ENCODE data around the gene NCAPG2. TPM values are rescaled to one million over a fixed set of nuclear protein-coding genes. Genes with fewer than 3 reads are reported as not detected.
A peak's percentile ranks its signal among the peaks of the same experiment; 100 is the strongest.
"Not testable (repeated sequence)": the region's sequence is repeated elsewhere in the genome, so short reads cannot be mapped to it uniquely, and the experiment has no call there.

The NCAPG2 gene
- total and polyA plus RNA-seq, 4 experiments from 2014 or later, result 7.2 to 17.9 (median 13.9) TPM

DNA sequence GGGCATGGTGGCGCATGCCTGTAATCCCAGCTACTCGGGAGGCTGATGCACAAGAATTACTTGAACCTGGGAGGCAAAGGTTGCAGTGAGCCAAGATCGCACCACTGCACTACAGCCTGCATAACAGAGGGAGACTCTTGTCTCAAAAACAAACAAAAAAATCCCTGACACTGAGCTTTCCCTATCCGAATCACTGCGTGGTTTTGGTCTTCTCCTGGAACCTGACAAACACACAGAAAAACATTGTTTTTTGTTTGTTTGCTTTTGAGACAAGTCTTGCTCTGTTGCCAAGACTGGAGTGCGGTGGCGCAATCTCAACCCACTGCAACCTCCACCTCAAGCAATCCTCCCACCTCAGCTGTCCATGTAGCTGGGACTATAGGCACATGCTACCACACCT is 66.6 kb downstream of the NCAPG2 start:
- no peak for DNase-seq
- intact Hi-C loops (cut with micrococcal nuclease), result no loop called here
- H3K9me3 Mint-ChIP-seq, result no peaks in the 10 kb centered on the region
- Histone ChIP-seq H3K27ac (ENCODE audit: low read depth, low read length) (no peak overlapping the region), H3K4me1 (ENCODE audit: insufficient read depth, low read length) (no peaks in the 10 kb centered on the region), H3K36me3 (ENCODE audit: insufficient read depth, low read length) (peaks cover 3% of the 10 kb centered on the region), H3K27me3 (ENCODE audit: insufficient read depth, low read length) (no peaks in the 10 kb centered on the region), H3K4me3 (ENCODE audit: low read length in 2 of 2) (no peak overlapping the region), H3K9me3 (ENCODE audit: control insufficient read depth in 1 of 2, low read length in 2 of 2) (no peaks in the 10 kb centered on the region)
- H3K36me3 Mint-ChIP-seq, result peaks cover 13 to 16% of the 10 kb centered on the region in 2 donors
- no peak overlapping the region for H3K4me3 Mint-ChIP-seq
- CTCF ChIA-PET (ENCODE audit: partially characterized antibody), result no interaction called here
- H3K27me3 Mint-ChIP-seq, result no peaks in the 10 kb centered on the region
- H3K4me1 Mint-ChIP-seq, result peaks cover 0 to 2% (median under 1%) of the 10 kb centered on the region in 4 donors
- POLR2A ChIA-PET (ENCODE audit: partially characterized antibody), result no interaction called here
- H3K27ac Mint-ChIP-seq, result peak overlapping the region in 1 of 7 donors; percentile 27

- peaks cover 5 to 19% of the 10 kb centered on the region in 2 donors for H3K36me3 Mint-ChIP-seq
- Histone ChIP-seq H3K27me3 (ENCODE audit: insufficient read depth, low read length) (no peaks in the 10 kb centered on the region), H3K4me1 (ENCODE audit: insufficient read depth, low read length) (no peaks in the 10 kb centered on the region), H3K4me3 (ENCODE audit: low read length in 2 of 2) (no peak overlapping the region), H3K36me3 (ENCODE audit: insufficient read depth, low read length) (no peaks in the 10 kb centered on the region), H3K27ac (ENCODE audit: low read depth, low read length) (no peak overlapping the region), H3K9me3 (ENCODE audit: control insufficient read depth in 1 of 2, low read length in 2 of 2) (no peaks in the 10 kb centered on the region)
- intact Hi-C loops (cut with micrococcal nuclease), result no loop called here
- no peaks in the 10 kb centered on the region for H3K27me3 Mint-ChIP-seq
- CTCF ChIA-PET (ENCODE audit: partially characterized antibody), result no interaction called here
- no peaks in the 10 kb centered on the region for H3K4me1 Mint-ChIP-seq
- H3K27ac Mint-ChIP-seq, result peak overlapping the region in 2 of 7 donors; percentile 25 to 36
- no peak for DNase-seq
- H3K9me3 Mint-ChIP-seq, result no peaks in the 10 kb centered on the region
- POLR2A ChIA-PET (ENCODE audit: partially characterized antibody), result no interaction called here
- H3K4me3 Mint-ChIP-seq, result no peak overlapping the region
Observed at GRCh38 chr7:158633055-158633956, 71.3 kb downstream of the NCAPG2 start.

DNA sequence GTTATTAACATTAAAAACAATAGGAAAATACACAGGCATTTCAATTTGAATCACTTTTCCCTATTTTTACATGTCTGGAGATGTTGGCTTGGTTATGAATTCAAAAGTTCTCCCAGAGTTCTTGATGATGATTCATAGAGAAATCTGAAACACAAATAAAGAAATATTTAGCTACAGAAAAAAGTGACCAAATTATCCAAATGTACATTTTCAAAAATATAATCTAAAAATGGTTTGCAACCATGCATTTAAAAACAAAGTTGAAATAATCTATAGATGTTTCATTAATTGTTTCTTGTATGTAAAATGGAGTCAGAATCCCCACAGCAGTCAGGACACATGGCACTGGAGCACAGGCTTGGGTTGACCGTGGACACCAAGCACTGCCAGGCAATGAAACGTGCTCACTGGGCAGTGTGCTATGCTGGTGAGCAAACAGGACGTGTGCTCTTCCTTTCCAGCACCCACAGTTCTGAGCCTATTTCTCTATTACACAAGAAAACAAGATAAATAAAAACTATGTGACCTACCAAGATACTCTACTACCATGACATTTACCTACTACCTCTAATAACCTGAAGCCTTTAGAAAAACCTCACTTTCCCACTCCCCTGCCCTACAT is 72.9 kb downstream of the NCAPG2 start:
- Mint-ChIP-seq H3K27me3 (no peaks in the 10 kb centered on the region), H3K36me3 (peaks cover 11 to 27% of the 10 kb centered on the region in 2 donors), H3K27ac (no peak overlapping the region), H3K9me3 (no peaks in the 10 kb centered on the region), H3K4me1 (no peaks in the 10 kb centered on the region), H3K4me3 (no peak overlapping the region)
- intact Hi-C loops (cut with micrococcal nuclease), result no loop called here
- no peak overlapping the region for H3K27ac ChIP-seq (ENCODE audit: low read depth, low read length)
- H3K4me3 ChIP-seq (ENCODE audit: low read length in 2 of 2), result no peak overlapping the region
- DNase-seq, result no peak
- POLR2A ChIA-PET (ENCODE audit: partially characterized antibody), result no interaction called here
- CTCF ChIA-PET (ENCODE audit: partially characterized antibody), result no interaction called here
- no peaks in the 10 kb centered on the region for H3K9me3 ChIP-seq (ENCODE audit: control insufficient read depth in 1 of 2, low read length in 2 of 2)
- H3K27me3 ChIP-seq (ENCODE audit: insufficient read depth, low read length), result no peaks in the 10 kb centered on the region
- H3K4me1 ChIP-seq (ENCODE audit: insufficient read depth, low read length), result no peaks in the 10 kb centered on the region
- H3K36me3 ChIP-seq (ENCODE audit: insufficient read depth, low read length), result no peaks in the 10 kb centered on the region

DNA sequence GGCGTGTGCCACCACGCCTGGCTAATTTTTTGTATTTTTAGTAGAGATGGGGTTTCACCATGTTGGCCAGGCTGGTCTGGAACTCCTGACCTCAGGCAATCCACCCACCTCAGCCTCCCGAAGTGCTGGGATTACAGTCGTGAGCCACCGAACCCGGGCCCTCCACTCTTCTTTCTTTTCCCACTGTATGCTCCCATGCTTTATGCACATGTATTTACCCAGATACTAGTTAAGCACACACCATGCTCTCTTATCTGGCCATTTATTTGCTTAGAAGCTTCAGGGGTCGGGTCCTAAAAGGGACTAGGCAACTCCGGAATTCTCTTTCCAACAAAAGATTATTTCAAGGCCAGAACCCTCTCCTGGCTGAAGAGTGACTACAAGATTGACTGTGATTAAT is 78.3 kb downstream of the NCAPG2 start:
- H3K4me3 ChIP-seq (ENCODE audit: low read length in 2 of 2); H3K9me3 Mint-ChIP-seq; H3K27ac ChIP-seq (ENCODE audit: low read depth, low read length); H3K27me3 Mint-ChIP-seq; H3K36me3 ChIP-seq (ENCODE audit: insufficient read depth, low read length); H3K4me1 Mint-ChIP-seq; H3K27me3 ChIP-seq (ENCODE audit: insufficient read depth, low read length); H3K27ac Mint-ChIP-seq; intact Hi-C loops (cut with micrococcal nuclease); DNase-seq; H3K4me1 ChIP-seq (ENCODE audit: insufficient read depth, low read length); CTCF ChIA-PET (ENCODE audit: partially characterized antibody); POLR2A ChIA-PET (ENCODE audit: partially characterized antibody); H3K9me3 ChIP-seq (ENCODE audit: control insufficient read depth in 1 of 2, low read length in 2 of 2): not testable (repeated sequence)
- peaks cover 10 to 26% of the 10 kb centered on the region in 2 donors for H3K36me3 Mint-ChIP-seq
- H3K4me3 Mint-ChIP-seq, result peak overlapping the region in 1 of 8 donors; percentile 49

DNA sequence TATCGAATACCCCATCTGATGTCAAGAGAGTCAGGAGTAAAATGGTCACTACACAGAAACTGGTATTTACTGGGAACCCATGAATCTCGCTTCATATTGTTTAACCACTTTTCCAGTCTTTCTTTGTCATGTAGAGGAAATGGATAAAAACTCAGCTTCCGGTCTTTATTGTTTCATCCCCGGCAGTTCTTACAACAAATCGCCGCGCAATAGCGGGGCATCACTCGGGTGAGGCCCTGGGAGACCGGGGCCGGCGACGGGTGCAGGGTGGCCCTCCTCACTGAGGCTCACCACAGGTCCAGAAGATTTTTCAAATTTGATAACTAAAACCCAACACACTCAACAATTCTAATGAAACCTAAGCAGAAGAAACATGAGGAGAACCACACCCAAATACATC is 81.4 kb downstream of the NCAPG2 start:
- CTCF ChIA-PET (ENCODE audit: partially characterized antibody), result no interaction called here
- Mint-ChIP-seq H3K27ac (no peak overlapping the region), H3K9me3 (no peaks in the 10 kb centered on the region), H3K36me3 (peaks cover 7 to 14% of the 10 kb centered on the region in 2 donors), H3K4me1 (no peaks in the 10 kb centered on the region), H3K4me3 (no peak overlapping the region), H3K27me3 (no peaks in the 10 kb centered on the region)
- Histone ChIP-seq H3K27ac (ENCODE audit: low read depth, low read length) (no peak overlapping the region), H3K36me3 (ENCODE audit: insufficient read depth, low read length) (no peaks in the 10 kb centered on the region), H3K27me3 (ENCODE audit: insufficient read depth, low read length) (no peaks in the 10 kb centered on the region), H3K4me3 (ENCODE audit: low read length in 2 of 2) (no peak overlapping the region), H3K4me1 (ENCODE audit: insufficient read depth, low read length) (no peaks in the 10 kb centered on the region), H3K9me3 (ENCODE audit: control insufficient read depth in 1 of 2, low read length in 2 of 2) (no peaks in the 10 kb centered on the region)
- intact Hi-C loops (cut with micrococcal nuclease), result no loop called here
- no peak for DNase-seq
- POLR2A ChIA-PET (ENCODE audit: partially characterized antibody), result no interaction called here

- Mint-ChIP-seq H3K36me3 (peaks cover 0 to 2% of the 10 kb centered on the region in 2 donors), H3K9me3 (no peaks in the 10 kb centered on the region), H3K27ac (no peak overlapping the region), H3K27me3 (no peaks in the 10 kb centered on the region), H3K4me1 (no peaks in the 10 kb centered on the region), H3K4me3 (no peak overlapping the region)
- H3K4me3 ChIP-seq (ENCODE audit: low read length in 2 of 2), result no peak overlapping the region
- ChIA-PET POLR2A (ENCODE audit: partially characterized antibody) (no interaction called here), CTCF (ENCODE audit: partially characterized antibody) (no interaction called here)
- H3K27me3 ChIP-seq (ENCODE audit: insufficient read depth, low read length), result no peaks in the 10 kb centered on the region
- H3K27ac ChIP-seq (ENCODE audit: low read depth, low read length), result no peak overlapping the region
- no peaks in the 10 kb centered on the region for H3K36me3 ChIP-seq (ENCODE audit: insufficient read depth, low read length)
- DNase-seq, result no peak
- H3K4me1 ChIP-seq (ENCODE audit: insufficient read depth, low read length), result no peaks in the 10 kb centered on the region
- no peaks in the 10 kb centered on the region for H3K9me3 ChIP-seq (ENCODE audit: control insufficient read depth in 1 of 2, low read length in 2 of 2)
- intact Hi-C loops (cut with micrococcal nuclease), result no loop called here
Observed at GRCh38 chr7:158620839-158621441, 83.7 kb downstream of the NCAPG2 start.

DNA sequence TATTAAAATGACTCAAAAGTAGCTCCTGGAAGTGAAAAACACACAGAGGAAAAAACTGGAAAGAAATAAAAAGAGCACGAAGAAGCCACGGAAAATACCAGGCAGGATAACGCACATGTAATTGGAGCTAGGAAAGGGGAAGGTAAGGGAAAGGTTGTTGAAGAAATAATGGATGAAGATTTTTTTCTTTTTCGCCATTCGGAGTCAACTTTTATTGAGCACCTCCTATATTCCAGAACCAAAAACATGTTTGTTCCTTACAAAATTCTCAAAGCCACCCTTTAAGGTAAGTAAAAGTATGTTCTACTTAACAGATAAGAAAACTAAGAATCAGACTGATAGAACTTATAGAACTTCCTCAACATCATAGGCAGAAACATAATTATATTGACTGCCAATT is 84.2 kb downstream of the NCAPG2 start:
- no peak for DNase-seq
- Mint-ChIP-seq H3K4me1 (no peaks in the 10 kb centered on the region), H3K36me3 (peaks cover 0 to 2% of the 10 kb centered on the region in 2 donors), H3K27me3 (no peaks in the 10 kb centered on the region), H3K4me3 (no peak overlapping the region), H3K27ac (no peak overlapping the region), H3K9me3 (no peaks in the 10 kb centered on the region)
- Histone ChIP-seq H3K4me3 (ENCODE audit: low read length in 2 of 2) (no peak overlapping the region), H3K27ac (ENCODE audit: low read depth, low read length) (no peak overlapping the region), H3K27me3 (ENCODE audit: insufficient read depth, low read length) (no peaks in the 10 kb centered on the region), H3K4me1 (ENCODE audit: insufficient read depth, low read length) (no peaks in the 10 kb centered on the region), H3K36me3 (ENCODE audit: insufficient read depth, low read length) (no peaks in the 10 kb centered on the region), H3K9me3 (ENCODE audit: control insufficient read depth in 1 of 2, low read length in 2 of 2) (no peaks in the 10 kb centered on the region)
- ChIA-PET CTCF (ENCODE audit: partially characterized antibody) (interaction anchor here (1.4 kb wide), 1 partner anchor 356 kb away, joined by 5 read pairs; no protein-coding TSS in a partner anchor), POLR2A (ENCODE audit: partially characterized antibody) (no interaction called here)
- intact Hi-C loops (cut with micrococcal nuclease), result no loop called here

Data from CD4-positive, alpha-beta memory T cell (primary cell).